ENCODE data around the gene TOP3A.
"Not testable (repeated sequence)": the region's sequence is repeated elsewhere in the genome, so short reads cannot be mapped to it uniquely, and the experiment has no call there.

TOP3A gene

GRCh38 chr17:18324140-18325050, 9.6 kb upstream of the TOP3A start:
- no peak for DNase-seq
- no peak for ATAC-seq

GRCh38 chr17:18323507-18324139, 8.8 kb upstream of the TOP3A start:
- ATAC-seq (no peak), DNase-seq (no peak)

- DNase-seq (no peak), ATAC-seq (no peak)
These were observed 8.2 kb upstream of the TOP3A start for GRCh38 chr17:18323007-18323406.

GRCh38 chr17:18322522-18322921, 7.7 kb upstream of the TOP3A start:
- ATAC-seq (no peak), DNase-seq (no peak)

GRCh38 chr17:18321309-18321708, 6.5 kb upstream of the TOP3A start:
- no peak for ATAC-seq
- DNase-seq: no peak

- ATAC-seq (no peak), DNase-seq (no peak)
These were observed 5.5 kb upstream of the TOP3A start for GRCh38 chr17:18320301-18320700.

GRCh38 chr17:18319604-18320256, 4.9 kb upstream of the TOP3A start:
- no peak for DNase-seq
- ATAC-seq: no peak

- no peak for ATAC-seq
- no peak for DNase-seq
These were observed 4.1 kb upstream of the TOP3A start for GRCh38 chr17:18318771-18319450.

- no peak for DNase-seq
- ATAC-seq: no peak
These were observed 3.3 kb upstream of the TOP3A start for GRCh38 chr17:18318117-18318516.

- DNase-seq (no peak), ATAC-seq (no peak)
These were observed 1.2 kb upstream of the TOP3A start for GRCh38 chr17:18315961-18316360.

GRCh38 chr17:18315562-18315922, 748 bp upstream of the TOP3A start:
- ATAC-seq (no peak), DNase-seq (no peak)

GRCh38 chr17:18314059-18314730, 599 bp downstream of the TOP3A start:
- peak; percentile 10 for ATAC-seq
- DNase-seq: peak; percentile 19

GRCh38 chr17:18309202-18309601, 5.6 kb downstream of the TOP3A start:
- ATAC-seq (no peak), DNase-seq (no peak)

- DNase-seq, ATAC-seq: not testable (repeated sequence)
These were observed 11.6 kb downstream of the TOP3A start for GRCh38 chr17:18303206-18303605.

- ATAC-seq (no peak), DNase-seq (no peak)
These were observed 13.9 kb downstream of the TOP3A start for GRCh38 chr17:18300725-18301480.

- not testable (repeated sequence) for ATAC-seq, DNase-seq
These were observed 16.7 kb downstream of the TOP3A start for GRCh38 chr17:18298061-18298460.

GRCh38 chr17:18291718-18292540, 22.9 kb downstream of the TOP3A start:
- no peak for DNase-seq
- ATAC-seq: no peak

GRCh38 chr17:18285296-18285695, 29.5 kb downstream of the TOP3A start:
- ATAC-seq (no peak), DNase-seq (no peak)

GRCh38 chr17:18281788-18282187, 33.0 kb downstream of the TOP3A start:
- DNase-seq (no peak), ATAC-seq (no peak)

GRCh38 chr17:18280766-18281371, 33.9 kb downstream of the TOP3A start:
- no peak for DNase-seq
- ATAC-seq: no peak

Data from stimulated activated naive CD8-positive, alpha-beta T cell treated with anti-CD3 and anti-CD28 coated beads, Interleukin-15, Interleukin-2, amounts not matched to agents 100 U/mL and 50 U/mL, for 24 hours (primary cell).